H9 (cell line): Measurements from ENCODE around the gene MARVELD1. TPM values are rescaled to one million over a fixed set of nuclear protein-coding genes. Genes with fewer than 3 reads are reported as not detected.

Experiments used
- DNase-seq: peaks from one replicate; pipeline ENCODE4 v3.0.0-alpha.2; 2017
- H2AFZ ChIP-seq: one replicate; pipeline ENCODE4 v1.6.1; 2013; ENCODE audit warnings: mild to moderate bottlenecking, low read length, control low read depth, moderate library complexity
- H2AK5ac ChIP-seq: 2 replicates; pipeline ENCODE4 v1.6.1; 2013; ENCODE audit warnings: low read length, control low read depth, mixed read lengths; ENCODE audit not compliant: insufficient read length
- H2BK120ac ChIP-seq: one replicate; pipeline ENCODE4 v1.6.1; 2013; ENCODE audit warnings: low read depth, mild to moderate bottlenecking, low read length, control low read depth, inconsistent platforms; ENCODE audit not compliant: poor library complexity, severe bottlenecking
- H2BK12ac ChIP-seq: 2 replicates; pipeline ENCODE4 v1.6.1; 2013; ENCODE audit warnings: low read length, control low read depth, mixed read lengths, low read depth; ENCODE audit not compliant: insufficient read length
- H2BK15ac ChIP-seq: 2 replicates; pipeline ENCODE4 v1.6.1; 2013; ENCODE audit warnings: low read depth, low read length, control low read depth
- H2BK20ac ChIP-seq: one replicate; pipeline ENCODE4 v1.6.1; 2013; ENCODE audit warnings: low read depth, mild to moderate bottlenecking, low read length, control low read depth, inconsistent platforms; ENCODE audit not compliant: poor library complexity, severe bottlenecking
- H2BK5ac ChIP-seq: 2 replicates; pipeline ENCODE4 v1.6.1; 2013; ENCODE audit warnings: low read length, control low read depth, mixed read lengths; ENCODE audit not compliant: insufficient read length
- H3K14ac ChIP-seq: 2 replicates; pipeline ENCODE4 v1.6.1; 2013; ENCODE audit warnings: low read length, control low read depth; ENCODE audit not compliant: insufficient read depth
- H3K18ac ChIP-seq: 2 replicates; pipeline ENCODE4 v1.6.1; 2013; ENCODE audit warnings: low read depth, mild to moderate bottlenecking, mixed read lengths, low read length, control low read depth; ENCODE audit not compliant: insufficient read length
- H3K23ac ChIP-seq: 2 replicates; pipeline ENCODE4 v1.6.1; 2013; ENCODE audit warnings: low read length, control low read depth, mixed read lengths, low read depth; ENCODE audit not compliant: insufficient read length
- H3K23me2 ChIP-seq: 2 replicates; pipeline ENCODE4 v1.6.1; 2013; ENCODE audit warnings: low read depth, mild to moderate bottlenecking, mixed read lengths, low read length, control low read depth; ENCODE audit not compliant: insufficient read length, poor library complexity, severe bottlenecking
- H3K27ac ChIP-seq: 2 replicates; pipeline ENCODE4 v1.5.1; 2013; ENCODE audit warnings: low read length, control low read depth, mixed read lengths, low read depth; ENCODE audit not compliant: insufficient read length
- H3K27me3 ChIP-seq: 2 replicates; pipeline ENCODE4 v1.6.1; 2013; ENCODE audit warnings: low read length, control low read depth, inconsistent platforms; ENCODE audit not compliant: insufficient read depth
- H3K4ac ChIP-seq: 2 replicates; pipeline ENCODE4 v1.6.1; 2013; ENCODE audit warnings: low read depth, mild to moderate bottlenecking, control low read depth, inconsistent platforms, low read length, moderate library complexity
- H3K4me1 ChIP-seq: 2 replicates; pipeline ENCODE4 v1.6.1; 2013; ENCODE audit warnings: low read length, control low read depth, inconsistent platforms; ENCODE audit not compliant: insufficient read depth
- H3K4me2 ChIP-seq: 2 replicates; pipeline ENCODE4 v1.6.1; 2013; ENCODE audit warnings: low read length, control low read depth, mixed read lengths; ENCODE audit not compliant: insufficient read length, insufficient read depth
- H3K56ac ChIP-seq: 2 replicates; pipeline ENCODE4 v1.6.1; 2013; ENCODE audit warnings: low read depth, mild to moderate bottlenecking, mixed read lengths, low read length, control low read depth; ENCODE audit not compliant: insufficient read length
- H3K79me1 ChIP-seq: 2 replicates; pipeline ENCODE4 v1.6.1; 2013; ENCODE audit warnings: low read depth, mild to moderate bottlenecking, moderate library complexity, low read length, control low read depth, inconsistent platforms; ENCODE audit not compliant: insufficient read depth, poor library complexity, severe bottlenecking
- H3K79me2 ChIP-seq: 2 replicates; pipeline ENCODE4 v1.6.1; 2013; ENCODE audit warnings: low read length, control low read depth, inconsistent platforms; ENCODE audit not compliant: insufficient read depth
- H3K9ac ChIP-seq: 2 replicates; pipeline ENCODE4 v1.6.1; 2013; ENCODE audit warnings: low read length, control low read depth, mixed read lengths; ENCODE audit not compliant: insufficient read length; ENCODE audit errors: extremely low read depth
- H3K9me3 ChIP-seq: one replicate; pipeline ENCODE4 v1.6.1; 2013; ENCODE audit warnings: low read depth, low read length, inconsistent platforms; ENCODE audit not compliant: control insufficient read depth
- H3T11ph ChIP-seq: one replicate; pipeline ENCODE4 v1.6.1; 2013; ENCODE audit warnings: mild to moderate bottlenecking, low read length, control low read depth, inconsistent platforms
- H4K20me1 ChIP-seq: one replicate; pipeline ENCODE4 v1.6.1; 2013; ENCODE audit not compliant: control insufficient read depth, insufficient read length, insufficient read depth
- H4K5ac ChIP-seq: 2 replicates; pipeline ENCODE4 v1.6.1; 2013; ENCODE audit warnings: low read depth, mild to moderate bottlenecking, mixed read lengths, low read length, control low read depth; ENCODE audit not compliant: insufficient read length
- H4K8ac ChIP-seq: replicated peaks from 2 replicates; pipeline ENCODE4 v1.6.1; 2013; ENCODE audit warnings: low read length, control low read depth, mixed read lengths, low read depth; ENCODE audit not compliant: insufficient read length
- H4K91ac ChIP-seq: 2 replicates; pipeline ENCODE4 v1.6.1; 2013; ENCODE audit warnings: low read depth, mild to moderate bottlenecking, moderate library complexity, mixed read lengths, low read length, control low read depth; ENCODE audit not compliant: insufficient read length
- H3K27ac Mint-ChIP-seq, 3 experiments: 2 replicates in 2 of 3; 3 replicates in 1 of 3; pipeline ENCODE4 v1.8.0; 2020 to 2021; ENCODE audit warnings: mixed read lengths in 3 of 3, mild to moderate bottlenecking in 1 of 3, moderate library complexity in 1 of 3
- H3K27me3 Mint-ChIP-seq: 2 replicates; pipeline ENCODE4 v1.8.0; 2021; ENCODE audit warnings: low read depth, mild to moderate bottlenecking, moderate library complexity, mixed read lengths
- H3K36me3 Mint-ChIP-seq, 3 experiments: 2 replicates in 2 of 3; 3 replicates in 1 of 3; pipeline ENCODE4 v1.8.0; 2020 to 2021; ENCODE audit warnings: low read depth in 3 of 3, mixed read lengths in 3 of 3; ENCODE audit not compliant: insufficient read depth in 1 of 3
- H3K4me1 Mint-ChIP-seq, 2 experiments: 2 replicates each; pipeline ENCODE4 v1.8.0; 2020; ENCODE audit warnings: mixed read lengths in 2 of 2
- H3K4me3 Mint-ChIP-seq, 2 experiments: 2 replicates in 1 of 2; 3 replicates in 1 of 2; pipeline ENCODE4 v1.8.0; 2020 to 2021; ENCODE audit warnings: mild to moderate bottlenecking in 2 of 2, mixed read lengths in 2 of 2, moderate library complexity in 1 of 2
- H3K9me3 Mint-ChIP-seq, 2 experiments: 2 replicates in 1 of 2; 3 replicates in 1 of 2; pipeline ENCODE4 v1.8.0; 2020; ENCODE audit warnings: mild to moderate bottlenecking in 2 of 2, mixed read lengths in 2 of 2, moderate library complexity in 1 of 2
- WGBS: extraction: QIAGEN DNeasy Blood & Tissue Kit; methylation state at CpG from one replicate; pipeline ENCODE4 v1.1.7; 2013; ENCODE audit warnings: missing lambda C conversion rate, low lambda C conversion rate, mixed read lengths; ENCODE audit not compliant: insufficient read length; ENCODE audit errors: extremely low coverage; 5-methylcytosine and 5-hydroxymethylcytosine counted together
- total RNA-seq: library from RNA; stranded (reverse); gene quantifications from 2 replicates; pipeline ENCODE4 v1.2.1, GENCODE V29; 2021
- TF ChIP-seq, protein P1 (sequence below): fragments of 200-600 bp; sonication (generic); conservative IDR thresholded peaks from 3 replicates; pipeline ENCODE4 v1.8.0; 2021; ENCODE audit warnings: antibody characterized with exemption, mild to moderate bottlenecking

MARVELD1 gene
- total RNA-seq, 1 experiment from 2014 or later, result 26.7 TPM

GRCh38 chr10:97765201-97765600, 51.7 kb downstream of the MARVELD1 start:
- Histone ChIP-seq H2BK12ac (no peak overlapping the region), H2BK15ac (no peak overlapping the region), H4K91ac (no peak overlapping the region), H3K18ac (no peak overlapping the region), H2AK5ac (no peak overlapping the region), H2BK20ac (no peak overlapping the region), H3K9me3 (no peaks in the 10 kb centered on the region), H3K56ac (no peak overlapping the region), H2AFZ (no peak overlapping the region), H3K79me1 (no peaks in the 10 kb centered on the region), H3K79me2 (no peaks in the 10 kb centered on the region), H3K23me2 (no peaks in the 10 kb centered on the region), H3K9ac (no peak overlapping the region), H3K4ac (no peak overlapping the region), H3K14ac (peak overlapping the region; percentile 28; the same call in 1 of the 2 replicates), H3K4me1 (no peaks in the 10 kb centered on the region), H4K5ac (no peak overlapping the region), H2BK120ac (no peak overlapping the region), H3K4me2 (no peak overlapping the region), H3T11ph (no peak overlapping the region), H4K8ac (no peak overlapping the region), H4K20me1 (peaks cover 2% of the 10 kb centered on the region), H3K27ac (no peak overlapping the region), H3K23ac (no peak overlapping the region), H2BK5ac (no peak overlapping the region), H3K27me3 (peaks cover 1% of the 10 kb centered on the region; the same call in 1 of the 2 replicates)
- peaks cover 5 to 19% (median 9%) of the 10 kb centered on the region in 3 experiments for H3K36me3 Mint-ChIP-seq
- no CpG with 5 or more reads among the region's 15 CpGs for WGBS
- H3K9me3 Mint-ChIP-seq, result no peaks in the 10 kb centered on the region
- no peak for DNase-seq
- H3K27ac Mint-ChIP-seq, result no peak overlapping the region
- H3K27me3 Mint-ChIP-seq, result peaks cover 29% of the 10 kb centered on the region
- TF ChIP-seq, protein P1, sequence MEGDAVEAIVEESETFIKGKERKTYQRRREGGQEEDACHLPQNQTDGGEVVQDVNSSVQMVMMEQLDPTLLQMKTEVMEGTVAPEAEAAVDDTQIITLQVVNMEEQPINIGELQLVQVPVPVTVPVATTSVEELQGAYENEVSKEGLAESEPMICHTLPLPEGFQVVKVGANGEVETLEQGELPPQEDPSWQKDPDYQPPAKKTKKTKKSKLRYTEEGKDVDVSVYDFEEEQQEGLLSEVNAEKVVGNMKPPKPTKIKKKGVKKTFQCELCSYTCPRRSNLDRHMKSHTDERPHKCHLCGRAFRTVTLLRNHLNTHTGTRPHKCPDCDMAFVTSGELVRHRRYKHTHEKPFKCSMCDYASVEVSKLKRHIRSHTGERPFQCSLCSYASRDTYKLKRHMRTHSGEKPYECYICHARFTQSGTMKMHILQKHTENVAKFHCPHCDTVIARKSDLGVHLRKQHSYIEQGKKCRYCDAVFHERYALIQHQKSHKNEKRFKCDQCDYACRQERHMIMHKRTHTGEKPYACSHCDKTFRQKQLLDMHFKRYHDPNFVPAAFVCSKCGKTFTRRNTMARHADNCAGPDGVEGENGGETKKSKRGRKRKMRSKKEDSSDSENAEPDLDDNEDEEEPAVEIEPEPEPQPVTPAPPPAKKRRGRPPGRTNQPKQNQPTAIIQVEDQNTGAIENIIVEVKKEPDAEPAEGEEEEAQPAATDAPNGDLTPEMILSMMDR, result no peak
- no peak overlapping the region for H3K4me3 Mint-ChIP-seq
- peaks cover 22 to 42% of the 10 kb centered on the region in 2 experiments for H3K4me1 Mint-ChIP-seq
